Globus pallidus (tissue), 1 donor: ENCODE measurements around the gene HPSE2.
"Not testable (repeated sequence)": the region's sequence is repeated elsewhere in the genome, so short reads cannot be mapped to it uniquely, and the experiment has no call there.

Source experiments
- DNase-seq: peaks from one replicate; pipeline ENCODE4 v3.0.0-alpha.2; 2015; ENCODE audit warnings: low spot score

Gene HPSE2

DNA sequence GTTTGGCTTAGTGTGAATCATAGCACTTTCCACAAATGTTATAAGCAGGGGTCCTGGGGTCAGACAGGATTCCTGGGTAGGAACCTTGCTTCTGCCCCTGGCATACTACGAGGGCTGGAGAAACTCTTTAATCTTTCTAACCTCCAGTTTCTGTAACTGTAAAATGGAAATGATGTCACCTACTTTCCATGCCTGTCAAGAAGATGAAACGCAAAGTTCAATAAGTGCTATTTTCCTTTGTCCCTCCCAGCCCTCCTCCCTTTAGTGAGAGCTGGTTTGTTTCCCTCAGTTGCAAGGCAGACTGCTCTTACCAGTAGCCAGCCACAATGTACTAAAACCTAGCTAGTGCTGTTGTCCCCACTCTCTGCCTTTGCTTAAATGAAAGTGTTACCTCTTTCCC lies 671.8 kb downstream of the HPSE2 start:
- DNase-seq = no peak

DNA sequence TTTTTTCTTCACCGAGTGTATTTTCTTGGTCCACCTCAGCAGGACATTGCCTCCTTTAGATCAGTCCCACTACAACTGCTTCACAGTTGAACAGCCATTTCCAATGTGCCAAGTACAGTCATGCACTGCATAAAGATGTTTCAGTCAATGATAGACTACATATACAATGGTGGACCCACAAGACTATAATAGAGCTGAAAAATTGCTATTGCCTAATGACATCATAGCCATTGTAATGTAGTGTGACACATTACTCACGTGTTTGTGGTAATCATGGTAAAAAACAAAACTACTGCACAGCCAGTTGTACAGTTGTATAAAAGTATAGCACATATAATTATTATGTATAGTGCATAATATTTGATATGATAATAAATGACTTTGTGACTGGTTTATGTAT lies 675.1 kb downstream of the HPSE2 start:
- no peak for DNase-seq

DNA sequence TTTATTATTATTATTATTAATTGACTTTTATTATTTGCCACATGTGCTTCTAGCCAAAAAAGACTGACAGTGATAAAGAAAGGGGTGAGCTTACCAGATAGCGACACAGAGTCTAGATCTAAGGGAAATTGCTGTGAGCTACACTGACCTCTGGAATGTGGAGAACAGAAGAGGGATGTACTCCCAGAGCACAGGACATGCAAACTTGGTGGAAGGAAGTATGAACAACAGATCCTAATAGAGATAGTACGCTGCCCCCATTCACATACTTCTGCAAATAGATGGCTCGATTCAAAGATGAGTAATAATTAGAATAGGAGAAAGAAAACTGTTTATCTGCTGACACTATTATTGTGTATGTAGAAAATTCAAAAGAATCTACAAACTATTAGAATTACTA lies 679.6 kb downstream of the HPSE2 start:
- no peak for DNase-seq

DNA sequence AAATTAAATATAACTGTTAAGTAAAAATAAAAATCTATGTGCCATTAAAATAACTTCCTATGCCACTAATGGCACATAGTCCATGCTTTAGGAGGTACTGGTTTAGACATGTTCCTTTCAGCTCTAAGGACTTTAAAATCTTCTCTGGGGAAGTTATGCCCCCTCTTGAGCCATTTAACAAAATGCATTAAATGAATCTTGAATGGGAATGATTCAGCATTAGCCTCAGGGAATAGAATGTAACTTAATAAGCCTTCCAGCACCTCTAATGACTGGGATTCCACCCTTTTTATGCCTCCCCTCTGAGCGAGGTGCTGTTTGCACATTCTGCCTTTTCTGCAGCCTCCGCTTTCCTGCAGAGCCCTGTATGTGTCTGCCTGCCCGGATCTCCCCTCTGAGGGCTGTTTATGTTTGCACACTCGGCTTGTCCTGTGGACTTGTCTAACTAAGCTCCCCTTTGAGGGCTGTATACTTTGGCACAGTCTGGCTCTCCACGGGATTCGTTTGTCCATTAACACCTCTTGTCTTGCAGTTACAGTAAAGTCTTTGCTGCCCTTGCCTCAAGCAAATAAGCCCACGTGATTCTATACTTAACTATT lies 680.5 kb downstream of the HPSE2 start:
- no peak for DNase-seq

DNA sequence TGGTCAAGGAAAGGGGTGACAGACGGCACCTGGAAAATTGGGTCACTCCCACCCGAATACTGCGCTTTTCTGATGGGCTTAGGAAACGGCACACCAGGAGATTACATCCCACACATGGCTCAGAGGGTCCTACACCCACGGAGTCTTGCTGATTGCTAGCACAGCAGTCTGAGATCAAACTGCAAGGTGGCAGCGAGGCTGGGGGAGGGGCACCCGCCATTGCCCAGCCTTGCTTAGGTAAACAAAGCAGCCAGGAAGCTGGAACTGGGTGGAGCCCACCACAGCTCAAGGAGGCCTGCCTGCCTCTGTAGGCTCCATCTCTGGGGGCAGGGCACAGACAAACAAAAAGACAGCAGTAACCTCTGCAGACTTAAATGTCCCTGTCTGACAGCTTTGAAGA lies 694.1 kb downstream of the HPSE2 start:
- not testable (repeated sequence) for DNase-seq

DNA sequence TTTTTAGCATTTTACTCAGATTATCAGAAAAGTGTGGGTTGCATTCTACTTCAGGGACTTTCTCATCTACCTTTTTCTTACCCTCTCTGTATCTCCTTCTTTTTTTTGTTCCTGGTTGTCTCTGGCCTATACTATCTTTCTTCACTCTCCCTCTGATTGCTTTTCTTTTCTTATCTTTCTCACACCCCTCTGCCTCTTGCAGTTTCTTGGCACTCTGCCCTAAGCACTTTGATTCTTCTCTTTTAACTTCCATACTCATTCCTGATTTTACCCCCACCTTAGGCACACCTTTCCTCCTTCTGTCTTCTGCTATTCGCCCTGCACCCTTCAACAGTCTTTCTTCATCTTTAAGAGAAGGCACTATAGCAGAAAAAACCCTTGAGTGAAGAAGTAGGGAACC lies 696.1 kb downstream of the HPSE2 start:
- no peak for DNase-seq

DNA sequence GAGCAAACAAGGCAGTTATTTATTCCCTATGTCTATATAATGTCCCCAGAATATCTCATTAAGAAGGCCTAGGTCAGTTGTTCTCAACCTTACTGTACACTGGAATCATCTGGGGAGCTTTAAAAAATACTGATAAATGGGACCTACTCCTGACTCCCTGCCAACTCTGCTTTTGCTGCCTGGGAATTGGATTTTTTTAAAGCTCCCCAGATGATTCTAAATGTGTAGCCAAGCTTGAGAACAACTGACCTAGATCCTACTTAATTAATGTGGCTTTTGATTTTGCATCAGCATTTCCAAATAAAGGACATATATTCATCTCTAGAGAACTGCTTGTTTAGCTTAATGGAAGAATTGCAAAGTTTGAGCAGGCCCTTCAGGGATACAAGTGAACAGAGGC lies 697.2 kb downstream of the HPSE2 start:
- DNase-seq = peak; percentile 3

DNA sequence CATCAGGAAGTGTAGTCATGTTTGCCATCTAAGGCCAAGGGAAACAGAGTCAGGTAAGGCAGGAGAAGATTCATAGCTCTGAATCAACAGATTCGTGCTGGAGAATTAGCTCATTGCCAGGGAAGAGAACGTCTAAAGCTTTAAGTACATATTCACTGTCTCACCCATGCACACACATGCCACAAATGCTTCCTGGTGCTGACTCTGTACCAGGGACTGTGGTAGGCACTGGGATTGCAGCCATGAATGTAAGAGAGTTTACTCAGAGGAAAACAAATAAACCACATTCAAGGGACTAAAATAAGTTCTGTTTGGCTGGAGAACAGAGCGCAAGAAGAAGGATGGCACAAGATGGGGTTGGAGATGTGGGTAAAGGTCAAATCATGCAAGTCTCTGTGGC lies 699.1 kb downstream of the HPSE2 start:
- DNase-seq = no peak

DNA sequence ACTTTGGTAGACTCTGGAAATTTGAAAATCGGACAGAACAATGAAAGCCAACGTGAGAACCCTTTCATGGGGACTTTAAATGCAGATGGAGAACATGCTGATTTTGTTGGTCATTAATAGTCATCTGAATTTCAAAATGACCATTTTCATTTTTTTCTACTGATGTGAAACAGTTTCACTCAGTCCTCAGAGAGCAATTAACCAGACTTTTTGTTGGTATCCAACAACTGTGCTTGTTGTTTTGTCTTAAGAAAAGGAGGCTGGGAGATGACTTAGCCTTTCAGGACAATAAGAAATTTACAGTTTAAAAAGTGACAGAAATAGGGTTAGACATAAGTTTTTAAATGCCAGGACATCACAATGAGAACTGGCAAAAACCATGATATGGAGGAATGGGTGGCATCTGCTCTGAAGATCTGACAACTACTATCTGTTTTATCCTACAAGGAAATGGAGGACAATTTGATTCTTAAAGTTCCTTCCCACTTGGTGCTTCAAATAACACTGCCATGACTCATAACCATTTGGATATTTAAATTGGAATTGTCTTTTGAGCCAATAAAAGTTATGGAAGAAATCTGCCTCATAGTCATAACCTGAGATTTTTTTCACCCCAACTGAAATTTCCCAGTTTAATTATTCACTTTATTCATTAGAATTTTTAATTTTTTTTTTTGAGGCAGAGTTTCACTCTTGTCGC lies 701.8 kb downstream of the HPSE2 start:
- DNase-seq = no peak

DNA sequence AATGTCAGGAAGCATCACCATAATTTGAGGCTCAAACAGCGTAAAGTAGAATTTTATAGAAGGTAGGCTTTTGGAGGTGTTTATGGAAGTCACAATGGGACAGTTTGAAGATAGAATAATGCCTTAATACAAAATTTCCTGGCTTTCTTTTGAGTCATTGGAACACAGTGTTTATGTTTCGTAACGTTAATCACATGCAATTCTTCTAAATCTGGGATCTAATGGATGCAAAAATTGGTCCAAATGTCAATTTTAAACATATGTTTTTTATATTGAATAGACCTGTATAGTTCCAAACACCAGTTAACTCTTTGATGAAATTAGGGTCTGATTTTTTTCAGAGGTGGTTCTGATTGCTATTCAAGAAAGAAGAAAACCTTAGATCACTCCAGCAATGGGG lies 702.4 kb downstream of the HPSE2 start:
- no peak for DNase-seq

DNA sequence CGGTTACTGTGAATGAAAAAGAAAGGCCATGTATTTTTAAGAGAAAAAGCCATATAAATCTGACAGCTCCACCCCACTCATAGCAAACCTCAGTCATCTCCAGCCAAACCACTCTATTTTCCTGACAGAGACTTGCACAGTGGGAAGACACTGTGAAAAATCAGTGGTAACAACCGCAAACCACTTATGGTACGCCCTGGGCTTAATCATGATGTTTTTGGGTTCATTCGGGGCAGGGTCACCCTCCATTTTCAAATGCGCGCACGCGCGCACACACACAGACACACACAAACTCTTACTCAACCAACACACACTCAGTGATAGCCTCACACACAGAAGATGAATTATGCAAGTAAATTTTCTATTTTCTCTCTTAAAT lies 706.9 kb downstream of the HPSE2 start:
- no peak for DNase-seq

DNA sequence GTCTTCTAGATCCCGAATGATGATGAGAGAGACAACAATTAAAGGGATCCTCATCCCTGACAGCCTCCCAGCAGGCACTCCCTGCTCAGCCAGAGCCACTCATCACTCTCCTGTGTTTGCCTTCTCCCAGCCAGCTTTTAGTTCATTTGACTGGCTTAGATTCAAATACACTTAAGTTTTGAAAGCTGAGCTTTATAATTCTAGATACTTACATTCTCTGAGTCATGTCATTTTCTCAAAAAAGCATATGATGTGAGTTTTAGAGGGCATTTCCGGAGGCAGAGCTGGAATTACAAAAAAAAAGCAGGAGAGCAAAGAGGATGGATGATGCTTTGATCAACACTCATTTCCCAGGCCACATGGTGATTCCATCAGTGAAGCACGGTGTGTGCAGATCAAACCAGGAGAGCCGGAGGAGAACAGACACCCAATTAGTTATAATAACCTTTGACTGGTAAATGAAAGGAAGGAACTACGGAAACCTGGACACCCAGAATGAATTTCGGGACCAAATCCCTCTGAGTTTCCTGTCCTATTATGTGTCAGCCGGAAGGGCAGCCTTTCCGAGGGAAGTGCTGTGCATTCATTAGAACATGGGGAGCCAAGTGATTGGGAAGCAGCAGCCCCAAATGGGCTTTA lies 707.4 kb downstream of the HPSE2 start:
- DNase-seq = no peak

DNA sequence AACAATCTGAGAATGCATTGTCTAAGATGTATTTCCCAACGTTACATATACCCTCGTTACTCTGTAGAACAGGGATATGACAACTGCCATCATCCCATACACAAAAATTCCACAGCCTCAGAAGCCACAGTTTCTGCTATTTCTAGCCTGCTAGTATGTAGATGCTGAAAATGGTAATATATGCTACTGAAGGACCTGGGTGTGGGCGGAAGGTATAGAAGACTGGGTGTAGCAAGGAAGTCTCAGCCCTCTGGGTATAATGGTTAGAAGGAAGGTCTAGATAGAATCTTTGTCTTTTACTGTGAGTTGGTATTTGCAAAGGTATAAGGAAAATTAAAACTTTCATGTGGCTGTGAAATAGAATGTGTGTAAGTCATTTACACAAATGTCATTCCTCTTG lies 709.7 kb downstream of the HPSE2 start:
- no peak for DNase-seq

DNA sequence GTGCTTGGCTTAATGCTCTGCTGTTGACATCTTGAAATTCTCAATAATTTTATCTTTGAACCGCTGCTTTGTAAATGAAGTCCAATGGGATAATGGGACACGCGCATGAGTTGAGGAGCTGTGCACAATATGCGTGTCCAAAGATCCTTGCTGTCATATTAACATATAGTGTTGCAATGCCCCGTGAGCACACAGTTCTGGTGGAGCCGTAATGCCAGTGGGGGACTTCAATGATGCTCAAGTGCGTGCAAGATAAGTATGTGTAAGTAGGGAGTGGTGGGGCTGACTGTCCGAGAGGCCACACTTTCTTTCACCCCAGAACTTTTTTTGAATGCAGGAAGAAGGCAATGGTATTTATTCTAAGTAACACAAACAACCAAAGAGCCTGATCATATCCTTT lies 711.5 kb downstream of the HPSE2 start:
- no peak for DNase-seq

DNA sequence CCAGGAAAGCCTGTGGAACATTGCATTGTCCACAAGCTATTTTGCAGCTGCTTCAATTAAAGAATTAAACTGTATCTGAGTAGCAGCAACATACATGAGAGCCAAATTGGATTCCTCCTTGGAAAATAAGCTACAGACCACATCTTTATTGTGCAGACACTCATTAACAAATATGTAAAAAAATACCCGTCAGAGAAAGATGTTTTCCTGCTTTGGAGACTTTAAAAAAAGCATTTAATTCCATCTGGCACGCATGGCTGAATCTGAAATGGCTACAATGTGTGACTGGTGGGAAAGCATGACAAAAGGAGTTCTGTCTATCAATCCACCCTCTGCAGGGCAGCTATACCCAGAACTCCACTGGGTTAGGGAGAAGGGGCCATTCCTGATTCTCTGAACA lies 715.8 kb downstream of the HPSE2 start:
- no peak for DNase-seq

DNA sequence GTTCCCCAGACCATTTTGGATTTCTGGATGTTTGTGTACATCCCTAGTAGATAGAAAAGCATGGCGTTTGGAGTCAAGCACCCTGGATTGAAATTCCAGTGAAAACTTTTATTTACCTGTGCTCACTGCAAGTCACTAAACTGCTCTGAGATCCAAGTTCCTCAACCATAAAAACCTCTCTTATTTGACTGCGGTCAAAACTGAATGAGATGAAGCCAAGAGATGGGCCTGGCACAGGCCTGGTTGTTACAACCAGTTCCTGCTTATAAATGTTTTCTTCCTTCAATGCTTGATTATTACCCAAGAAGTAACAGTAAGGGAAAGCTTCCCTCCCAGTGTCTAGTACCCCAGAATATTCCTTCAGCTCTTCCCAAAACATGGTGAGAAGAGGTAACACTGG lies 718.0 kb downstream of the HPSE2 start:
- no peak for DNase-seq

DNA sequence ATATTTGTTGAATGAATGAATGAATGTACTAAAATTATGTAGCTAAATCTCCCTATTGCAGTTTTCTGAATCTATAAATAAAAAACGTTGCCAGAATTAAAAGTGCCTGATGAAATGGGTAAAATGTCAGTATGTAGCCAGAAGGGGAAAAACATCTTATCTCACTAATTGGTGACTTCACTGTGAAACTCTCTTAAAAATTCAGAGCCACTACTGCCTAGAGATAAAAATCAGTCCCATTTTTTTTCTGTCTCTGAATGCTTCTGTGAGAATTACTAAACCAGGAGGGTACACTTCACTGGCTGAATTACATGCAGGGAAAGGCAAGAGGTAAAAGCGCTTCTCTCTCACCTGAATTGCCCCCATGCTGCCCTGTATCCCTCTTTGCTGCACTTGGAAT lies 719.3 kb downstream of the HPSE2 start:
- no peak for DNase-seq

DNA sequence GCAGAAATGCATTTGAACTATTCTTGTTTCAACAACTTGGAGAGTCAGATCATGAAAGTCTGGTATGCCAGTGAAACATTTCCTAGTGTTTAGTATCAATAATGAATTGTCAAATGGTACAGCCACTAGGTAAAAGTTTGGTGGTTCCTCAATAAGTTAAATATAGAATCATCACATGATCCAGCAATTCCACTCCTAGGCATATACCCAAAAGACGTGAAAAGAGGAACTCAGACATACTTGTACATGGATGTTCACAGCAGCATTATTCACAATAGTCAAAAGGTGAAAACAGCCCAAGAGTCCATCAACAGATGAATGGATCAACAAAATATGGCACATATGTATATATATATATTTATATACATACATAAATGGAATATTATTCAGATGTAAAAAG lies 721.9 kb downstream of the HPSE2 start:
- DNase-seq = no peak

DNA sequence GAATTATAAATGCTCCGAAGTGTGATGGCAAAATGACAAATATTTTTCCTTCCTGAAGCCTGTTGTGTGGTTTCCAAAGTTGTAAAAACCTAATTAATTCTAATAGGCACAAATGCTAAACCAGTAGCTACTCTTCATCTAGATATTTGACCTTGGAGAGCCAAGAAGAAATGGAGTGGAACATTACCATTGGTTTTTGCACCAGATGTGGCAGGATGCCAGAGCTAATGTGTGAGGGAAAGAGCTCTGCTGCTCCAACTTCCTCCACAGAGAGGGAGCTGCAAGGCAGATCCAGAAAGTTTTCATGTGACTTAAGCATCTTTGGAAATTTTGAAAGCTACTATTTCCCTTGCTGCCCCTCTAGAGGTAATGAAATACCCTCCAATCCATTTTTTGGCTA lies 723.8 kb downstream of the HPSE2 start:
- no peak for DNase-seq

DNA sequence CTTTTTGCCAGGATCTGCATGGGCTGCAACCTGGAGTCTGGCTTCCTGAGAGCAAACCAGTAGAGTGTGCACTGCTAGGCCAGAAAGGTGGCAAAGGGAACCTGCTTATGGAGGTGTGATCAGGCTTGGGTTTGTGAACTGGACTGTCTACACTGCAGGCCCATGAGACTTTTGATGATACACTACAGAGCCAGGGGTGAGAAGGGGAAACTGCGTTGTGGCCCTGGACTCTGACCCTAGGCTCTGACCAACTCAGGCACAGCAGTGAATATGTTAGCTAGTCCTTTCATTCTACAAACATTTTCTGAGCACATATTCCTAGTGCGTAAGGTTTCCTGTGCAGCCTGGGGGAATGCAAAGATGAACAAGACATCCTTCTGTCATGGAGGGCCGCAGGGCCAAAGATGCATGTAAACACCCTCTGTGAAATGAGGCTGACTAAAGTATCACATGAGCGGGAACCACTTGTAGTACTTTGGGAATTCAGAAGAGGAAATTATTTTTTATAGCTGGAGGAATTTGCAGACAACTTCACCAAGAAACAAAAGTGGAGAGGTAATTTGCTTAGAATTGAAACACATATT lies 725.1 kb downstream of the HPSE2 start:
- DNase-seq = no peak

DNA sequence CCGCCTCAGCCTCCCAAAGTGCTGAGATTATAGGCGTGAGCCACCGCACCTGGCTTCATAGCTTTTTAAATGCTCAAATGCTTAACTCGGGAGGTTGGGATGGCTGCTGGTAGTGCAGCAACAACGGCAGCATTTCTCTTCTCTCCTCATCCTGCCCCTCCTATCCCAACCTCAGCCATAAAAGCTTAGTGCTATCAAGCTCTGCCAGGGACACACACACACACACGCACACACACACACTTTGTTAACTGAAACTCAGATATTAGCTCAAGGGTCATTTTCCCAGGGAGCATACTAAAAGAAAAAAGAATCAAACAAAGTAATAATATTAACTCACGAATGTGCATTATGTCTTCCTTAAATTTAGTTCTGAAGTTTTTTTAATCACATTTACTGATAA lies 725.9 kb downstream of the HPSE2 start:
- DNase-seq = no peak

DNA sequence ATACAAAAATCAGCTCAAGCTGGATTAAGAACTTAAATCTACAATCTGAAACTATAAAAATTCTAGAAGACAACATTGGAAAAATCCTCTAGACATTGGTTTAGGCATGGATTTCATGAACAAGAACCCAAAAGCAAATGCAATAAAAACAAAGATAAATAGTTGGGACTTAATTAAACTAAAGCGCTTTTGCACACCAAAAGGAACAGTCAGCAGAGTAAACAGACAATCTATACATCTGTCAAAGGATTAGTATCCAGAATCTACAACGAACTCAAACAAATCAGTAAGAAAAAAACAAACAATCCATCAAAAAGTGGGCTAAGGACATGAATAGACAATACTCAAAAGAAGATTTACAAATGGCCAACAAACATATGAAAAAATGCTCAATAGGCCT lies 733.1 kb downstream of the HPSE2 start:
- not testable (repeated sequence) for DNase-seq

DNA sequence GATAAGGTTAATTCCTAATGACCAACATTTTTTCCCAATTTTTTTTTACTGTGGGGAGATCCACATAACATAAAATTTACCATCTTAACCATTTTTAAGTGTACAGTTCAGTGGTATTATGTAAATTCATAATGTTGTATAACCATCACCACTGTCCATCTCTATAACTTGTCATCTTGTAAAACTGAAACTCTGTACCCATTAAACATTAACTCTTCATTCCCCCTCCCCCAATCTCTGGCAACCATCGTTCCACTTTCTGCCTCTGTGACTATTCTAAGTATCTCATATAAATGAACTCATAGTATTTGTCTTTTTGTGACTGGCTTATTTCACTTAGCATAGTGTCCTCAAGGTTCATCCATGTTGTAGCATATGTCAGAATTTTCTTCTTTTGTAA lies 742.9 kb downstream of the HPSE2 start:
- DNase-seq = no peak
